Esophagus muscularis mucosa (tissue), 4 donors: ENCODE results near the gene HDAC4. TPM values are rescaled to one million over a fixed set of nuclear protein-coding genes. Genes with fewer than 3 reads are reported as not detected.

Experiments used
- DNase-seq: peaks from one replicate; pipeline ENCODE4 v3.0.0-alpha.2; 2017; ENCODE audit errors: extremely low spot score
- H3K27ac ChIP-seq, 4 donors: fragments of 200-600 bp; sonication (generic); replicated peaks in 1 of 4; 1 replicate in 3 of 4; 2 replicates in 1 of 4; pipeline ENCODE4 v1.5.1; 2016 to 2019; ENCODE audit warnings: mild to moderate bottlenecking in 1 of 4
- H3K27me3 ChIP-seq, 4 donors: fragments of 200-600 bp; sonication (generic); one replicate each; pipeline versions ENCODE4 v1.5.1 to v1.6.0; 2016 to 2019
- H3K36me3 ChIP-seq, 4 donors: fragments of 200-600 bp; sonication (generic); one replicate each; pipeline ENCODE4 v1.5.1; 2016 to 2019
- H3K4me1 ChIP-seq, 4 donors: fragments of 200-600 bp; sonication (generic); one replicate each; pipeline ENCODE4 v1.5.1; 2016 to 2019
- H3K4me3 ChIP-seq, 4 donors: fragments of 200-600 bp; sonication (generic); 1 replicate in 2 of 4; 2 replicates in 2 of 4; pipeline ENCODE4 v1.5.1; 2016 to 2019; ENCODE audit warnings: mild to moderate bottlenecking in 4 of 4, moderate library complexity in 1 of 4
- H3K9me3 ChIP-seq, 4 donors: fragments of 200-600 bp; sonication (generic); 1 replicate in 3 of 4; 2 replicates in 1 of 4; pipeline ENCODE4 v1.5.1; 2016 to 2019
- EP300 ChIP-seq: sonication (generic); formaldehyde crosslinking; IDR thresholded peaks from one replicate; pipeline ENCODE4 v1.6.1; 2017; ENCODE audit warnings: antibody characterized with exemption
- POLR2A ChIP-seq: fragments of 450-650 bp; IDR thresholded peaks from one replicate; pipeline ENCODE4 v1.6.1; 2017; ENCODE audit warnings: antibody characterized with exemption, moderate library complexity, mild to moderate bottlenecking, low read depth
- POLR2AphosphoS5 ChIP-seq, 2 donors: sonication (generic); formaldehyde crosslinking; IDR thresholded peaks; one replicate each; pipeline ENCODE4 v1.6.1; 2017; ENCODE audit warnings: antibody characterized with exemption in 2 of 2
- WGBS: methylation state at CpG from one replicate; pipeline ENCODE4 v1.1.5; 2018; 5-methylcytosine and 5-hydroxymethylcytosine counted together
- intact Hi-C: fragments of 100-400 bp; cut with DNase I; formaldehyde crosslinking; loops from one replicate; pipeline ENCODE4 v1.15.1; 2023
- total RNA-seq, 4 donors: library from RNA; depleted of rRNA; stranded (reverse); fragments of >200 nt; gene quantifications; one replicate each; pipeline versions ENCODE4 v1.1.0 to v1.2.1, GENCODE V29; 2016
- TF ChIP-seq, protein P1 (sequence below), 3 experiments: fragments of 200-600 bp in 2 of 3; fragments of 450-650 bp in 1 of 3; sonication (generic) in 2 of 3; IDR thresholded peaks; one replicate each; pipeline ENCODE4 v1.5.1; 2017 to 2019; ENCODE audit warnings: antibody characterized with exemption in 3 of 3, mild to moderate bottlenecking in 2 of 3, moderate library complexity in 1 of 3

Gene HDAC4
- total RNA-seq, 4 donors from 2014 or later: 59.4 to 119 (median 76.1) TPM

DNA sequence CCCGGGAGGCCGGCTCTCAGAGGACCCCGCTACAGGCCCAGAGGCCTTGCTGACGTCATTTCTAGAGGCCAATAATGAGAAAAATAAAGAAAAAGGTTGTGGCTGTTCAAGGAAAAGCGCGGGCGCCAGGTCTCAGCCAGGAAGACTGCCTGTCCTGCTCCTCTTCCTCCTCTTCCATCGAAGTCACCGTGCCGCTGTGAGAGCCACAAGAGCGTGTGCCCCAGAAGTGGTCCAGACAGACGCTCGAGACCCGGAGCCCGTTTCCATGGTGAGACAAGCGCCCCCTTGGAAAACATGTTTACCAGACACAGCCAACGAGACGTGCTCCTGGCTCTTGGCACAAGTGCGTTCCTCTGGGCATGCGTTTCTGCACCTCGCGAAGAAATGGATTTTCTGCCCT, 210.5 kb downstream of the HDAC4 start:
- Histone ChIP-seq H3K9me3 (peaks cover 0 to 5% (median 0%) of the 10 kb centered on the region in 4 donors), H3K36me3 (peaks cover 25 to 52% (median 50%) of the 10 kb centered on the region in 4 donors), H3K4me1 (peaks cover 4 to 46% (median 28%) of the 10 kb centered on the region in 4 donors), H3K27ac (no peak overlapping the region), H3K4me3 (no peak overlapping the region), H3K27me3 (no peaks in the 10 kb centered on the region)
- 96% methylated on average over 22 of the region's 22 CpGs for WGBS
- no peak for TF ChIP-seq POLR2AphosphoS5 (IDR thresholded peaks at IDR 0.05)
- TF ChIP-seq, protein P1, sequence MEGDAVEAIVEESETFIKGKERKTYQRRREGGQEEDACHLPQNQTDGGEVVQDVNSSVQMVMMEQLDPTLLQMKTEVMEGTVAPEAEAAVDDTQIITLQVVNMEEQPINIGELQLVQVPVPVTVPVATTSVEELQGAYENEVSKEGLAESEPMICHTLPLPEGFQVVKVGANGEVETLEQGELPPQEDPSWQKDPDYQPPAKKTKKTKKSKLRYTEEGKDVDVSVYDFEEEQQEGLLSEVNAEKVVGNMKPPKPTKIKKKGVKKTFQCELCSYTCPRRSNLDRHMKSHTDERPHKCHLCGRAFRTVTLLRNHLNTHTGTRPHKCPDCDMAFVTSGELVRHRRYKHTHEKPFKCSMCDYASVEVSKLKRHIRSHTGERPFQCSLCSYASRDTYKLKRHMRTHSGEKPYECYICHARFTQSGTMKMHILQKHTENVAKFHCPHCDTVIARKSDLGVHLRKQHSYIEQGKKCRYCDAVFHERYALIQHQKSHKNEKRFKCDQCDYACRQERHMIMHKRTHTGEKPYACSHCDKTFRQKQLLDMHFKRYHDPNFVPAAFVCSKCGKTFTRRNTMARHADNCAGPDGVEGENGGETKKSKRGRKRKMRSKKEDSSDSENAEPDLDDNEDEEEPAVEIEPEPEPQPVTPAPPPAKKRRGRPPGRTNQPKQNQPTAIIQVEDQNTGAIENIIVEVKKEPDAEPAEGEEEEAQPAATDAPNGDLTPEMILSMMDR (IDR thresholded peaks at IDR 0.05): no peak
- TF ChIP-seq EP300: no peak
- TF ChIP-seq POLR2A: no peak
- DNase-seq: no peak
- intact Hi-C loops: loop anchor here (5.0 kb wide), 1 partner anchor 33 kb away; no protein-coding TSS in a partner anchor

DNA sequence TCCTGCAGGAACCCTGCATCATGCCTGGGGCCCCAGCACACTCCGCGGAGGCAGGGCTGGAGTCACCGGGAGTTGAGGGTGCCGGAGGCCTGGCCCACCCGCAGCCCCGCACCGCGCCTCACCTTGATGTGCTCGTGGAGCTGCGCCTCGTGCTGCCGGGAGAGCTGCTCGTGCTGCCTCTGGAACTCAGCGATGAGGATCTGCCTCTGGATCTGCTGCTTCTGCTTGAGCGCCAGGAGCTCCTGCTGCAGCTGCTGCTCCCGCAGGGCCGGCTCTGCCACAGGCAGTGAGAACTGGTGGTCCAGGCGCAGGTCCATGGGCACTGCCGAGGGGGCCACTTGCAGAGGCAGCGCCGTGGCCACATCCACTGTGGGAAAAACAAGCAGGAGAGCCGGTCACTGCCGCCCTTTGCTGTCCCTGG, 211.1 kb downstream of the HDAC4 start:
- 96% methylated on average over 4 of the region's 23 CpGs for WGBS
- no peaks in the 10 kb centered on the region for H3K27me3 ChIP-seq
- H3K27ac ChIP-seq: no peak overlapping the region
- intact Hi-C loops: loop anchor here (5.0 kb wide), 1 partner anchor 32 kb away; no protein-coding TSS in a partner anchor
- DNase-seq: no peak
- no peak for TF ChIP-seq POLR2AphosphoS5 (IDR thresholded peaks at IDR 0.05)
- TF ChIP-seq EP300: no peak
- TF ChIP-seq POLR2A: no peak
- TF ChIP-seq, protein P1 (IDR thresholded peaks at IDR 0.05): no peak
- H3K4me3 ChIP-seq: no peak overlapping the region
- H3K4me1 ChIP-seq: peaks cover 4 to 43% (median 26%) of the 10 kb centered on the region in 4 donors
- H3K9me3 ChIP-seq: peaks cover 0 to 5% (median 0%) of the 10 kb centered on the region in 4 donors
- peaks cover 25 to 56% (median 52%) of the 10 kb centered on the region in 4 donors for H3K36me3 ChIP-seq

DNA sequence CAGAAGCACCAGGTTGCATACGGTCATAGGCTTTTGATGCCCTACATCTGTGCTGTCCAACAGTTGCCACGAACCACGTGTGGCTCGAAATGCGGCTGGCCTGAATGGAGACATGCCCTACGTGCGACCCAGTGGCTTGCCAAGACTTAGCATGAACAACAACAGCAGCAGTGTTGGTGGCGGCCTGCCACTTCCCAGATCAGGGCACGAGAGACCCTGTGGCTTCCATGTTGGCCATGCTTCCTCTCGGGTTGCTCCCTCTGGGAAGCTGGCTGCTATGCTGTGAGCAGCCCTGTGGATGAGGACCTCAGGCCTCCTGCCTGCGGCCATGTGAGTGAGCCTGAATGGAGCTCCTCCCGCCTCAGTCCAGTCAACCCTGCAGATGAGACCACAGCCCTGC, 212.3 kb downstream of the HDAC4 start:
- H3K4me3 ChIP-seq: no peak overlapping the region
- DNase-seq: no peak
- peaks cover 25 to 62% (median 53%) of the 10 kb centered on the region in 4 donors for H3K36me3 ChIP-seq
- TF ChIP-seq, protein P1 (IDR thresholded peaks at IDR 0.05): no peak
- no peak for TF ChIP-seq POLR2A
- TF ChIP-seq POLR2AphosphoS5 (IDR thresholded peaks at IDR 0.05): no peak
- no peak for TF ChIP-seq EP300
- H3K27ac ChIP-seq: no peak overlapping the region
- H3K9me3 ChIP-seq: peaks cover 0 to 5% (median 0%) of the 10 kb centered on the region in 4 donors
- H3K4me1 ChIP-seq: peaks cover 4 to 31% (median 14%) of the 10 kb centered on the region in 4 donors
- intact Hi-C loops: no loop called here
- no peaks in the 10 kb centered on the region for H3K27me3 ChIP-seq
- WGBS: 100% methylated on average over 2 of the region's 12 CpGs

DNA sequence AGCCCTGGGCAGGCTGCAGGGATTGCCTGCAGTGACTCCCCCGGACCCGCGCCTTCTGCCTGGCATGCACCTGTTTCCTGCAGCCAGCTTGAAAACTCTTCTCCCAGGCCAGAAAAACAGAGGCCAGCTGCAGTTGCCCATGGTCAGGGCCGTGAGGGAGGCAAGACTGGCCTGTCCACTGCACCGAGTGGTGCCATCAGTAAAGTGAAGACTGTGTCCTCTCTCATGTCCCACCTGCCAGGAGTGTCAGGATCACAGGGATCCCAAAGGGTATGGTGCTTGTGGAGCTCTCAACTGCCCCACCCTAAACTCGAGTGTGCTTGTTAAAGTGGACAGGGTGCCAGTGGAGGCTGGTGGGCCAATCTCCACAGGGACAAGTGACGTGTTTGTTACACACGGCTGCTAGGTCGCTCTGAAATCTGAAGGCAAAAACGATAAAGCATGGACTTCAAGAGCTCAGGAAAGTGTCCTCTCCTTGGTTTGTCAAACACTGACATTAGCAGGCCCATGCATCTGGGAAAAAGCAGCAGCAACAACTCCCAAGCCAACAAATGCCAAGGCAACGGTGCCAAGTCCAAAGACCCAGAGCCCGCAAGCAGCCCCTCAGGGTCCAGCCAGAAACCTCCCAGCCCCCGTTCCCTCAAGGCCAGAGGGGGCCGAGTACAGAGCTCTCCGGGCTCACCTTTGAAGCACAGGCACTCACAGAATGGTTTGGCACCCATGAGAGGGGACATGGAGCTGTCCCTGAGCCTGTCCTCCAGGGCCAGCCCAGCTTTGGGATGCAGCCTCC, 213.2 kb downstream of the HDAC4 start:
- intact Hi-C loops: no loop called here
- no peak for DNase-seq
- Histone ChIP-seq H3K36me3 (peaks cover 25 to 67% (median 54%) of the 10 kb centered on the region in 4 donors), H3K4me3 (no peak overlapping the region), H3K27ac (no peak overlapping the region), H3K9me3 (peaks cover 0 to 5% (median 0%) of the 10 kb centered on the region in 4 donors), H3K4me1 (peaks cover 0 to 22% (median 7%) of the 10 kb centered on the region in 4 donors), H3K27me3 (no peaks in the 10 kb centered on the region)
- 86% methylated on average over 9 of the region's 15 CpGs for WGBS
- TF ChIP-seq POLR2AphosphoS5 (IDR thresholded peaks at IDR 0.05): no peak
- TF ChIP-seq POLR2A: no peak
- TF ChIP-seq, protein P1 (IDR thresholded peaks at IDR 0.05): no peak
- no peak for TF ChIP-seq EP300
